IPS DF 19.7 (cell line): ENCODE measurements around the gene USP49.
"Not testable (repeated sequence)": the region's sequence is repeated elsewhere in the genome, so short reads cannot be mapped to it uniquely, and the experiment has no call there.

ENCODE experiments used
- DNase-seq: peaks from one replicate; pipeline ENCODE4 v3.0.0-alpha.2; 2013; ENCODE audit warnings: low read depth, low spot score

Gene USP49

DNA sequence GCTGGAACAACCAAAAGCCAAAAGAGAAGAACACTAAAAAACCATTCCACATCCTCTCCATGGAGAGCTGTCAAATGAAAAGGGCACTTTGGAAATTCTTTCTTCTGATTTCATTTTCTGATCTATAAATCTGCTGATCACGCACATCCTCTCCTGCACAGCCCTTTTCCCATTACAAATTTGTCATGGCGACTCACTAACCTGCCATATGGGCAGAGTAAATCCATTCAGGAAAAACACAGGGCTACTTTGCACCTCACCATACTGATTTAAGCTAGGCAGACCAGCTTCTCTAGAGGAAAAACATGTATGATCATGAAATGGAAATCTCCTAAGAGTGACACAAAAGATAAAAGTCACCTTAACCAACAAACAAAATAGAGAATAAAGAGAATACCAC, 81.7 kb downstream of the USP49 start:
- no peak for DNase-seq

GRCh38 chr6:41811946-41812345, 83.2 kb downstream of the USP49 start:
- DNase-seq: not testable (repeated sequence)

GRCh38 chr6:41811095-41811494, 84.1 kb downstream of the USP49 start:
- no peak for DNase-seq

GRCh38 chr6:41805830-41806774, 89.1 kb downstream of the USP49 start:
- DNase-seq: no peak

DNA sequence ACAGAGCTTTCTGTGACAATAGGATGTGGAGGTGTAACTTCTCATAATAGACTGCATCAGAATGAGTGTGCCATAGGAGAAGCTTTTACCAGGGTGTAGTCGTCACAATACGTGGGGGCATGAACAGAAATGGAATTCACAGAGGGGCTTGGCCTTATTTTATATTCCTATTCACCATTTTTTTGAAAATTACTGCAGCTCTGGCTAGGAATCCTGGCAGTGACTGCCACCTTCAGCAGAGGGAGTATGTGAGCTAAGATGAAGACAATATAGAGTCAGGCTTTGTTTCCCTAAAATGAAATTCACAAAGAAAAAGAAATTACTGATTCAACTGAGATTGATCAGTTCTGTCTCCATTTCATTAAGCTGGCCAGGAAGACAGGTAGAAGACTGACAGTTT, 93.8 kb downstream of the USP49 start:
- DNase-seq: no peak

- DNase-seq: no peak
These were observed 95.6 kb downstream of the USP49 start for GRCh38 chr6:41799559-41799911.

DNA sequence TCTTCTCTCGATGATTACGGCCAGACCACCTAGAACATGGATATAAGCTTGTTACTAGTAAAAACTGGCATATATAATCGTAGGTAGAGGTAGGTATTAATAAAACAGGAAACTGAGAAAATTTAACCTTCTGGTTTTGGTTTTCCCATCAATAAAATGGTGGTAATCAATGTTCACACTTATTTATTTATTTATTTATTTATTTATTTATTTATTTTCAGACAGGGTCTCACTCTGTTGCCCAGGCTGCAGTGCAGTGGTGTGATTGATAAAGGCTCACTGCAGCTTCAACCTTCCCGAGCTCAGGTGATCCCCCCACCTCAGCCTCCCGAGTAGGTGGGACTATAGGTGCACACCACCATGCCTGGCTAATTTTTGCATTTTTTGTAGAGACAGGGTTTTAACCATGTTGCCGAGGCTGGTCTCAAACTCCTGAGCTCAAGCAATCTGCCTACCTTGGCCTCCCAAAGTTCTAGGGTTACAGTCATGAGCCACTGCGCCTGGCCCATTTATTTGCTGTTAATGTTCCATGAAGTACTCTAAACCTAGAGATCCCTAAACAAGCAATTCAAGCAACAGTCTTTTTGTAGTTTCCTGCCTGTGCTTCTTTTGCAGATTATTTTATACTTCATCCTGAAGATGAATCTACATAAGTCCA, 96.1 kb downstream of the USP49 start:
- DNase-seq: no peak

DNA sequence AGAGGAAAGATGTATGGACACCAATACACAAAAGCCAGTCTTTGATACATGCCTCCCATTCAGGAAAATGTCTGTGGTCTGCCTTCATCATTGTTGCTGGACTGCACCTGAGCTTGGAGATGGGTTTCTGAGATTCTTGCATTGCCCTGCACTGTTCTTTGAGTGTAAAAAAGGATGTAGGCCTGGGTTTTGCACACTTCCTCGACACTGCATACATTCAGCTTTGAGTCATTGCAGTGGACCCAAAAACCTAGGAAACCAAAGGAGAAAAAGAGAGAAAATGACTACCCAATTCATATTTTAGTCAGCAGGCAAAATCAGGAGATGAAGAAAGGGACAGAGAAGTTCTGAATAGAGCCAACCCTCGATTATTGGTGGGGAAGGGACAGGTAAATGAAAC, 98.7 kb downstream of the USP49 start:
- DNase-seq: no peak

DNA sequence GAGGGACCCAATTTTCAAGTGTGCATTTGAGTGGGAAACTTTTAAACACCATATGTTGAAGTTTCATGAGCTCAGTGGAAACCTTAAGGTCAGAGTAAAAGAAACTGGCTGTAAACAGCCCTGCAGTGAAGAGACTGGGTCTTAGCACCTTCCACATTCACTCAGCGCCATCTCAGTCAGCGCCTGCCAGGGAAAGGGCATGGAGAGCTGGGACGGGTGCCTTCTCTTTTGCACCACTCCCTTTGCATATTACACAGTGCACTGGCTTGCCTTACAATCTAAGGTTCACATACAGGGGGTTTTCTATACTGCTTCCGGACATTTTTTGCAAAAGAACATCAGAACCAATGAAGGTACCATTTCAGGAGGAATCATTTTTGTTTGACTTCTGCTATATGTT, 103.2 kb downstream of the USP49 start:
- no peak for DNase-seq

DNA sequence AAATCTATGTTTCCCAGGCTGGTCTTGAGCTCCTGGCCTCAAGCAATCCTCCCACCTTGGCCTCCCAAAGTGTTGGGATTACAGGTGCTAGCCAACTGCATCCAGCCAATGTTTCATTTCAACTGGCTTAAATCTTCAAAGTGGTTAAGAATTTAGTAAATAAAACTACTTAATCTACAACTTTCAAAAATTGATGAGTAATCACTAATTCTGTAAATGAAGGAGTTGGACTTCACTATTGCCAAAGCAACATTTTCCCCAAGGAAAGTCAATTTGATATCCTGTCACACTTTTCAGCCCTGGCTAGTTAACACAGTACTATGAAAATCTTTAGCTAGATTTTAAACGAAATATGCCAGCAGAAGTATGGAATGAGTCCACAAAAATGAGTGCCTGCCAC, 103.9 kb downstream of the USP49 start:
- no peak for DNase-seq

DNA sequence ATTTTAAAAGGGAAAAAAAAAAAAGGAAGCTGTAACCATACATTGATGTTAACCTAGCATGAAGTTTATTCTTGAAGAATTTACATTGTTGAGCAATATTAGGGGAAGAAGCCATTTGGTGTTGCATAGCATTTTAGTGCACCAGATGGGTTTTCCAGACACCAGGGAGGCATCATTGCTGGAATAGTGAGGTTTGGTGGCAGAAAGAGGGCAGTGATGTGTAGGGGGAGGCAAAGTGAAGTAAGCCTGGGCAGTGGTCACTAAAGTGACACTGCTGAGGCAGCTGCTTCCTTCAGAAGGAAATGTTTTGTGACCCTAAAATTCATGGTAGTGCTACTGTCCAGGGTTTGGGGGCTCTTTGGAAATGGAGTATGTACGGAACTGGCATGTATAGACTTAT, 105.1 kb downstream of the USP49 start:
- no peak for DNase-seq

DNA sequence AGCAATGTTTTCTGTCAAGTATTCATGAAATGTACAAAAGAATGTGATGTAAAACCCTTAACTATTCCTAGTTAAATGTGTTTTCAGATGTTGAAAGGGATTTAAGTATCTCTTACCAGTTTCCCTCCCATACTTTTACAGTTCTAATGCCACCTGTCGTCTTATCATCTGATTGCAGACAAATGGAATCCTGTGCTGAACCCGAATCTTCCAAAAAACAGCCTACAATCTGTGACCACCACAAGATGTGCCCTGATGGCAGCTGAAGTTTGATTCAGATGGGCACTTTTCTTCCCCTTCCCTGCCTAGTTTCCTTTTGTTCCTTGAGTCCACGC, 105.8 kb downstream of the USP49 start:
- DNase-seq: no peak

GRCh38 chr6:41787219-41787917, 107.8 kb downstream of the USP49 start, which contains the start of gene TOMM6:
TOMM6 (plus strand) TSS chr6:41787694; CDS start chr6:41787698, 4 bp downstream.
- DNase-seq: no peak

- no peak for DNase-seq
These were observed 108.5 kb downstream of the USP49 start for GRCh38 chr6:41786451-41787218.

DNA sequence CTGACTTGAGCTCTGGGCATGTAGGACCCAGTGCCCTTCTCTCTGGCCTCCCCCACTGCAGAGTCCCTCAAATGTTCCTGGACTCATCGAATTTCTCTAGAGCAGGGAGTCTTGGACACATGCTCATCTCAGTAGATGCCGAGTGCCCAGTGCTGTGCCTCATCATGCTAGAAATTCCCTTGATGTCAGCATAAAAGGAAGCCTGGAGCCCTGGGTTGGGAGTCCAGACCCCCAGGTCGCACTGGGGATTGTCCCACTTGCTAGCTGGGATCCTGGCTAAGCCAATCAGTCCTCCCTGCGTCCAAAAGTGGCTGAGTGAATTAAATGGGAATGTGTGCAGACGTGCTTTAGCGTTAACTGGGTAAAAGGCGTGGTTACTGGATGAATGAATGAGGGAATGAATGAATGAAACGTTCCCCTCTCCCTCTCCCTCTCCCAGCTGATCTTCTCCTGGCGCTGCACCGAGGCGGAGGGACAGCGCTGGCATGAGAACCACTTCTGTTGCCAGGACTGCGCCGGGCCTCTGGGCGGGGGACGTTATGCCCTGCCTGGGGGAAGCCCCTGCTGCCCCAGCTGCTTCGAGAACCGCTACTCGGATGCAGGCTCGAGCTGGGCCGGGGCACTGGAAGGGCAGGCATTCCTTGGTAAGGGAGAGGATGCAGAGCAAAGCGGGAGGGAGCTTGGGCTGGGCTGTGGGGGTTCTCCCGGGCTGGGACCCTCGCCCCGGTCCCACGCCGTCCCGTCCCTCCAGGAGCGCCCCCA, 109.3 kb downstream of the USP49 start:
- DNase-seq: no peak

- no peak for DNase-seq
These were observed 109.9 kb downstream of the USP49 start for GRCh38 chr6:41785254-41785653.

DNA sequence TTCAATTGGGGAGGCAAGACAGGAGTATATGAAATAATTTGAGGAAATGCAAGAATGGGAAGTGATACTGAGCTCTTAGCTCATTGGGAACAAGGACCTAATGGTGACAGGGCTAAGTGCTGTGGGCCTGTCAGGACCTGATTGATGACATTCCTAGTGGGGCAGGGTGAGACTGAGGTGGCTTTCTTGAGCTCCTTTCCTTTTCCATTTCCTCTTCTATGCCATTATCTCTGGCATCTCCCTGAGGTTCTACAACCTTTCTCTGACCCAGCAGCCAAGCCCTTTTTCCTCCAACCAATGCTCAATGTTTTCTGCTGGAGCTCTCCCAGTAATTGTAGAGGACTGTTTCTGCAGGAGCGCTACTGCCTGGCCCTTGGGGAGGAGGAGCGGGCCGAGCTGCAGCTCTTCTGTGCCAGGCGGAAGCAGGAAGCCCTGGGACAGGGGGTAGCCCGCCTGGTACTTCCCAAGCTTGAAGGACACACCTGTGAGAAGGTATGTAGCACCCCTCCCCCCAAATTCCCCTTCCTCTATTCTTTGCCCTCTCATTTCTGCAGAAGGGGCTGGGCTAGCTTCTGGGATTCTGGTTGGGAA, 110.5 kb downstream of the USP49 start:
- DNase-seq: no peak

GRCh38 chr6:41783106-41783780, 111.9 kb downstream of the USP49 start:
- no peak for DNase-seq

DNA sequence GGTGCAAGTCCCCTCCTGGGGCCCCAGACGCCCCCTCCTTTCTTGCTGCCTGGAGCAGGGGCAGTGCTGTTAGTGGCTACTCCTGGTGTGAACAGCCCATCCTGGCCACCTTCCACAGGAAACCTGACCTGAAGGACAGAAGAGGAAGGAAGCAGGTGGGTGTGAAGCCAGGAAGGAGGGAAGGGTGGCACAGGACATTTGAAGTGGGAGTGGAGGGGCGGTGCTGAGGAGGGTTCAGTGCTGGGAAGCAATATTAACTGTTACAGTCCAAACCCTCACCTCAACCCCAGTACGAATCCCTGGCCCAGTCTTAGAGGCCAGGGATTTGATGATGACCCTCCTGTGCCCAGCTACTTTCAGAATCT, 113.8 kb downstream of the USP49 start:
- no peak for DNase-seq
